ENCODE results near the gene BABAM2.

GRCh38 chr2:28347596-28347995, 457.1 kb downstream of the BABAM2 start:
- no peak for TF ChIP-seq CTCF (conservative IDR thresholded peaks at IDR 0.05; ENCODE audit: low read length)
- no peak for TF ChIP-seq EZH2phosphoT487 (IDR thresholded peaks at IDR 0.05; ENCODE audit: borderline replicate concordance, low read depth, low read length)
